Stomach (tissue), 9 donors: ENCODE results near the gene SCO2. TPM values are rescaled to one million over a fixed set of nuclear protein-coding genes. Genes with fewer than 3 reads are reported as not detected.

Experiments used
- DNase-seq, 2 donors: peaks; one replicate each; pipeline versions ENCODE4 v3.0.0 to v3.0.0-alpha.2; 2013 to 2019
- H3K27ac ChIP-seq, 5 donors: fragments of 200-600 bp in 4 of 5; sonication (generic) in 4 of 5; one replicate each; pipeline ENCODE4 v1.5.1; 2013 to 2019; ENCODE audit warnings: mild to moderate bottlenecking in 1 of 5, moderate library complexity in 1 of 5
- H3K27me3 ChIP-seq, 3 donors: fragments of 200-600 bp; sonication (generic); one replicate each; pipeline ENCODE4 v1.5.1; 2017 to 2019; ENCODE audit warnings: mixed run types in 1 of 3
- H3K36me3 ChIP-seq, 4 donors: fragments of 200-600 bp; sonication (generic); 1 replicate in 3 of 4; 2 replicates in 1 of 4; pipeline ENCODE4 v1.5.1; 2016 to 2019
- H3K4me1 ChIP-seq, 4 donors: fragments of 200-600 bp; sonication (generic); one replicate each; pipeline ENCODE4 v1.5.1; 2016 to 2019
- H3K4me3 ChIP-seq, 4 donors: fragments of 200-600 bp; sonication (generic) in 3 of 4; one replicate each; pipeline ENCODE4 v1.5.1; 2016 to 2019; ENCODE audit warnings: mild to moderate bottlenecking in 1 of 4
- H3K9me3 ChIP-seq, 4 donors: fragments of 200-600 bp; sonication (generic); one replicate each; pipeline ENCODE4 v1.5.1; 2016 to 2019
- CTCF ChIP-seq, 7 experiments: fragments of 450-650 bp in 4 of 7; fragments of 200-600 bp in 3 of 7; sonication (generic) in 3 of 7; IDR thresholded peaks; one replicate each; pipeline ENCODE4 v1.5.1; 2016 to 2019; ENCODE audit warnings: antibody characterized with exemption in 7 of 7, control low read depth in 2 of 7, mild to moderate bottlenecking in 1 of 7
- EP300 ChIP-seq: sonication (generic); formaldehyde crosslinking; IDR thresholded peaks from one replicate; pipeline ENCODE4 v1.6.1; 2017; ENCODE audit warnings: antibody characterized with exemption
- POLR2A ChIP-seq, 4 donors: fragments of 450-650 bp; IDR thresholded peaks; one replicate each; pipeline ENCODE4 v1.6.1; 2016; ENCODE audit warnings: antibody characterized with exemption in 4 of 4, control low read depth in 2 of 4, mild to moderate bottlenecking in 1 of 4, moderate library complexity in 1 of 4
- POLR2AphosphoS5 ChIP-seq, 3 donors: sonication (generic); formaldehyde crosslinking; IDR thresholded peaks; one replicate each; pipeline ENCODE4 v1.6.1; 2016; ENCODE audit warnings: antibody characterized with exemption in 3 of 3
- WGBS, 5 donors: extraction: QIAGEN DNeasy Blood & Tissue Kit in 3 of 5; methylation state at CpG; one replicate each; pipeline versions ENCODE4 v1.1.5 to v1.1.7; 2013 to 2018; 5-methylcytosine and 5-hydroxymethylcytosine counted together
- intact Hi-C: fragments of 100-400 bp; cut with DNase I; formaldehyde crosslinking; loops from one replicate; pipeline ENCODE4 v1.15.1; 2023; ENCODE audit warnings: low total_unique reads
- polyA plus RNA-seq, 3 donors: library from polyadenylated mRNA; stranded (reverse); fragments of 200-250 nt; gene quantifications; one replicate each; pipeline ENCODE4 v1.2.3, GENCODE V29; 2013
- total RNA-seq, 5 donors: library from RNA; depleted of rRNA; stranded (reverse); fragments of >200 nt; gene quantifications; one replicate each; pipeline versions ENCODE4 v1.1.0 to v1.2.3, GENCODE V29; 2014 to 2016
- donor health status: healthy with polysubstance abuse.
- donor health status: Bipolar disorder and iron deficiency.
- donor health status: healthy.

SCO2 gene
- total and polyA plus RNA-seq, 8 donors, result 0.92 to 7.5 (median 1.9) TPM; not detected in 5

GRCh38 chr22:50529897-50530579 is 4.6 kb upstream of the SCO2 start, which contains the start of gene TYMP:
Gene TYMP, minus strand, starts transcription at chr22:50530012. Its CDS starts 303 bp downstream, at chr22:50529709.
- peak within 1 kb of the TSS; percentile 53 to 80 (median 57) for H3K4me3 ChIP-seq
- H3K9me3 ChIP-seq, result no peaks in the 10 kb centered on the region
- peak; percentile 86 to 91 for DNase-seq
- H3K4me1 ChIP-seq, result peaks cover 56 to 84% (median 69%) of the 10 kb centered on the region in 4 donors
- no peak for TF ChIP-seq EP300
- peak in 1 of 4 donors; percentile 38 for TF ChIP-seq POLR2A (IDR thresholded peaks at IDR 0.05)
- no peak for TF ChIP-seq CTCF (IDR thresholded peaks at IDR 0.05)
- peak in 2 of 3 donors; percentile 91 to 94 for TF ChIP-seq POLR2AphosphoS5 (IDR thresholded peaks at IDR 0.05)
- 0 to 3% (median 1%) methylated on average over 30 to 92 of the region's 92 CpGs for WGBS, 5 donors
- H3K27ac ChIP-seq, result peak within 1 kb of the TSS; percentile 92 to 98 (median 93)
- no peaks in the 10 kb centered on the region for H3K36me3 ChIP-seq
- intact Hi-C loops, result no loop called here
- H3K27me3 ChIP-seq, result peaks cover 0 to 55% (median 0%) of the 10 kb centered on the region in 3 donors

- intact Hi-C loops, result no loop called here
- Histone ChIP-seq H3K27ac (peak overlapping the region; percentile 92 to 98 (median 93)), H3K36me3 (no peaks in the 10 kb centered on the region), H3K27me3 (peaks cover 0 to 51% (median 0%) of the 10 kb centered on the region in 3 donors), H3K4me1 (peaks cover 61 to 90% (median 74%) of the 10 kb centered on the region in 4 donors), H3K9me3 (no peaks in the 10 kb centered on the region), H3K4me3 (peak overlapping the region; percentile 53 to 80 (median 57))
- DNase-seq, result peak in 1 of 2 donors; percentile 57
- WGBS, 5 donors, result 2 to 23% (median 20%) methylated on average over 30 to 50 of the region's 50 CpGs
- TF ChIP-seq EP300, result no peak
- TF ChIP-seq POLR2AphosphoS5 (IDR thresholded peaks at IDR 0.05), result no peak
- TF ChIP-seq POLR2A (IDR thresholded peaks at IDR 0.05), result no peak
- TF ChIP-seq CTCF (IDR thresholded peaks at IDR 0.05), result no peak
These were observed 4.1 kb upstream of the SCO2 start for GRCh38 chr22:50529416-50529896.

GRCh38 chr22:50528682-50529415 is 3.5 kb upstream of the SCO2 start:
- Histone ChIP-seq H3K27ac (peak overlapping the region; percentile 92 to 98 (median 93)), H3K4me1 (peaks cover 67 to 90% (median 81%) of the 10 kb centered on the region in 4 donors), H3K27me3 (peaks cover 0 to 45% (median 0%) of the 10 kb centered on the region in 3 donors), H3K36me3 (peaks cover under 1 to 5% (median 4%) of the 10 kb centered on the region in 4 donors), H3K4me3 (peak overlapping the region; percentile 53 to 80 (median 57)), H3K9me3 (no peaks in the 10 kb centered on the region)
- DNase-seq, result peak in 1 of 2 donors; percentile 38
- TF ChIP-seq CTCF (IDR thresholded peaks at IDR 0.05), result no peak
- TF ChIP-seq POLR2AphosphoS5 (IDR thresholded peaks at IDR 0.05), result no peak
- no peak for TF ChIP-seq EP300
- TF ChIP-seq POLR2A (IDR thresholded peaks at IDR 0.05), result no peak
- intact Hi-C loops, result no loop called here
- WGBS, 5 donors, result 57 to 75% (median 60%) methylated on average over 4 to 15 of the region's 15 CpGs
